DMS 273 (cell line): ENCODE data around the gene SPATA21.

ENCODE experiments used
- DNase-seq: peaks from one replicate; lab custom pipeline; 2025; ENCODE audit not compliant: unreplicated experiment; lab: John Stamatoyannopoulos, UW

The SPATA21 gene

GRCh38 chr1:16351994-16352841 lies 85.0 kb downstream of the SPATA21 start, which contains the start of gene FBXO42:
Gene FBXO42 (minus strand): TSS chr1:16352480. CDS start chr1:16315418, 37,062 bp downstream.
- peak; percentile 97 for DNase-seq

- DNase-seq = peak; percentile 51
Observed at GRCh38 chr1:16351456-16351993, 85.7 kb downstream of the SPATA21 start.

- DNase-seq = no peak
Observed at GRCh38 chr1:16349847-16350406, 87.3 kb downstream of the SPATA21 start.
